ENCODE measurements around the gene GLIPR1L1. TPM values are rescaled to one million over a fixed set of nuclear protein-coding genes. Genes with fewer than 3 reads are reported as not detected.
A peak's percentile ranks its signal among the peaks of the same experiment; 100 is the strongest.

GLIPR1L1 gene
- total RNA-seq, 1 experiment from 2014 or later = not detected

DNA sequence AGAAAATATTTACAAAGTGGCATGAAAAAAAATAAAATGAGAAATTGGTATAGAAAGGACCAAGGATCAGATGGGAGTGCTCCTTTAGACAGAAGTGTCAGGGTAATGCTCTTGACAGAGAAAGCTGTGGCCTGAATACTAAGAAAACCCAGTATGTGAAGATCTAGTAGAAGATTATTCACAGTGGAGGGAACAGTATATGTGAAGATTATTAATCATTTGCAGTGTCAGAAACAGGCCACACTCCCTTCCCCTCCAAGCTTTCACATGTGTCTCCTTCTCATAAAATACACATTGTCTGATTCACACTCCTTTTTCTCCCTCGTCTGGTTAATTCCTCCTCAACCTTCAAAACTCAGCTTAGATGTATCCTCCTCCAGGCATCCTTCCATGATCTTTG is 45.6 kb upstream of the GLIPR1L1 start:
- Histone ChIP-seq H3K9me2 (ENCODE audit: insufficient read depth) (no peaks in the 10 kb centered on the region), H3K36me3 (ENCODE audit: control insufficient read depth in 1 of 2, insufficient read depth in 2 of 2, low read length in 2 of 2) (no peaks in the 10 kb centered on the region), H3K27ac (ENCODE audit: low read depth, low read length) (no peak overlapping the region), H3K9me3 (ENCODE audit: control insufficient read depth in 1 of 2, insufficient read depth in 1 of 2, low read depth in 1 of 2, low read length in 2 of 2) (no peaks in the 10 kb centered on the region), H4K20me1 (ENCODE audit: insufficient read depth) (no peaks in the 10 kb centered on the region), H3K27me3 (ENCODE audit: insufficient read depth, low read length) (no peaks in the 10 kb centered on the region), H2AFZ (ENCODE audit: low read depth, low read length, poor library complexity, severe bottlenecking) (no peak overlapping the region), H3K79me2 (ENCODE audit: insufficient read depth, low read length) (no peaks in the 10 kb centered on the region), H3K4me2 (ENCODE audit: low read length) (no peak overlapping the region), H3K4me3 (replicated peaks in 1 of 2; ENCODE audit: low read depth in 1 of 2, low read length in 2 of 2) (no peak overlapping the region), H3K4me1 (ENCODE audit: control insufficient read depth in 1 of 2, insufficient read depth in 2 of 2, low read length in 2 of 2) (no peaks in the 10 kb centered on the region), H3K9ac (ENCODE audit: low read length) (no peak overlapping the region)
- no TSS peak for BruUV-seq (replicated peaks)
- POLR2A ChIA-PET = no interaction called here
- DNase-seq (ENCODE audit: low read depth, low spot score) (no peak), ATAC-seq (no peak)
- no peak for TF ChIP-seq YY1 (IDR thresholded peaks at IDR 0.05; ENCODE audit: extremely low read depth, insufficient replicate concordance, low read depth, low read length)
- TF ChIP-seq SIN3A (IDR thresholded peaks at IDR 0.05; ENCODE audit: low read depth) = no peak
- CTCF ChIA-PET = interaction anchor here (1.3 kb wide), 1 partner anchor 598 kb away, joined by 3 read pairs; no protein-coding TSS in a partner anchor
- intact Hi-C loops (cut with micrococcal nuclease) = loop anchor here (5.0 kb wide), 1 partner anchor 597 kb away; no protein-coding TSS in a partner anchor
- RAD21 ChIA-PET (ENCODE audit: low non-redundant PET in 1 of 2, low total read pairs in 2 of 2, uncharacterized antibody in 2 of 2, unreplicated experiment in 2 of 2) = no interaction called here

DNA sequence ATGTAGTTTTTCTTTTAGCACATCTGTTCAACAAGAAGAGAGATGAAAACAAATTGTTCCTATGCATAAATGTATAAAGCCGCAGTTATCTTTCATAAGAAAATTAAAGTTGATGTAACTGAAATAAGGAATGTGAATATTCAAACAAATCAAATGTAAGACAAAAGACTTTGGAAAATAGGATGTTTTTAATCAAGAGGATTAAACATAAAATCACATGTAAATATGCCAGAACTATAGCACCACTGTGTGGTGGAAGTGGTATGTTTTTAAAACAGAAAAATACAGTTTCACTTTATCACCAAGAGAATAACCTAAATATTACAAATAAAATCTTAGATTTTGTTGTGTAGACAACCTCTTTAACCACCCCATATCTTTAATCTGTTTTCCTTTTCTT is 44.7 kb upstream of the GLIPR1L1 start:
- Histone ChIP-seq H3K79me2 (ENCODE audit: insufficient read depth, low read length) (no peaks in the 10 kb centered on the region), H3K9me3 (ENCODE audit: control insufficient read depth in 1 of 2, insufficient read depth in 1 of 2, low read depth in 1 of 2, low read length in 2 of 2) (no peaks in the 10 kb centered on the region), H4K20me1 (ENCODE audit: insufficient read depth) (no peaks in the 10 kb centered on the region), H2AFZ (ENCODE audit: low read depth, low read length, poor library complexity, severe bottlenecking) (no peak overlapping the region), H3K27ac (ENCODE audit: low read depth, low read length) (no peak overlapping the region), H3K4me2 (ENCODE audit: low read length) (no peak overlapping the region), H3K36me3 (ENCODE audit: control insufficient read depth in 1 of 2, insufficient read depth in 2 of 2, low read length in 2 of 2) (no peaks in the 10 kb centered on the region), H3K9ac (ENCODE audit: low read length) (no peak overlapping the region), H3K9me2 (ENCODE audit: insufficient read depth) (no peaks in the 10 kb centered on the region), H3K4me1 (ENCODE audit: control insufficient read depth in 1 of 2, insufficient read depth in 2 of 2, low read length in 2 of 2) (no peaks in the 10 kb centered on the region), H3K27me3 (ENCODE audit: insufficient read depth, low read length) (no peaks in the 10 kb centered on the region), H3K4me3 (replicated peaks in 1 of 2; ENCODE audit: low read depth in 1 of 2, low read length in 2 of 2) (no peak overlapping the region)
- intact Hi-C loops (cut with micrococcal nuclease) = loop anchor here (5.0 kb wide), 1 partner anchor 597 kb away; no protein-coding TSS in a partner anchor
- ATAC-seq (no peak), DNase-seq (ENCODE audit: low read depth, low spot score) (peak; percentile 3)
- no TSS peak for BruUV-seq (replicated peaks)
- TF ChIP-seq RAD21 (IDR thresholded peaks at IDR 0.05; ENCODE audit: low read depth) = peak; percentile 69
- TF ChIP-seq CTCF (IDR thresholded peaks at IDR 0.05 in 2 of 3, conservative IDR thresholded peaks at IDR 0.05 in 1 of 3; ENCODE audit: borderline replicate concordance in 1 of 3, insufficient read depth in 1 of 3, low read depth in 2 of 3, low read length in 2 of 3) = peak; percentile 16 to 52 (median 37); a peak in 4 of 6 replicates
- TF ChIP-seq POLR2AphosphoS5 (IDR thresholded peaks at IDR 0.05; ENCODE audit: low read depth, low read length) = no peak
- TF ChIP-seq ELF1 (IDR thresholded peaks at IDR 0.05; ENCODE audit: borderline replicate concordance, low read depth) = no peak
- TF ChIP-seq POLR2A (IDR thresholded peaks at IDR 0.05; ENCODE audit: borderline replicate concordance, extremely low read depth, insufficient read depth, insufficient read length) = no peak
- CTCF ChIA-PET = interaction anchor here (1.3 kb wide), 1 partner anchor 599 kb away, joined by 3 read pairs; no protein-coding TSS in a partner anchor
- POLR2A ChIA-PET = no interaction called here
- RAD21 ChIA-PET (ENCODE audit: low non-redundant PET in 1 of 2, low total read pairs in 2 of 2, uncharacterized antibody in 2 of 2, unreplicated experiment in 2 of 2) = no interaction called here

Measured in HCT116 (cell line).